Upper lobe of left lung (tissue), 6 donors: ENCODE measurements around the gene PIN1. TPM values are rescaled to one million over a fixed set of nuclear protein-coding genes. Genes with fewer than 3 reads are reported as not detected.

Experiments used
- ATAC-seq, 2 donors: fragments of 200-7000 bp; cut with Tn5 transposase; one replicate each; pipeline ENCODE4 v1.9.1; 2022; ENCODE audit warnings: mild to moderate bottlenecking in 2 of 2, moderate library complexity in 2 of 2; ENCODE audit not compliant: low FRiP score in 2 of 2
- DNase-seq, 2 donors: peaks; one replicate each; pipeline ENCODE4 v3.0.0-alpha.2; 2019 to 2020
- H3K27ac ChIP-seq, 4 donors: fragments of 200-600 bp; sonication (generic); one replicate each; pipeline ENCODE4 v1.5.1; 2016 to 2019
- H3K27me3 ChIP-seq, 4 donors: fragments of 200-600 bp; sonication (generic); one replicate each; pipeline ENCODE4 v1.5.1; 2017 to 2019
- H3K36me3 ChIP-seq, 4 donors: fragments of 200-600 bp; sonication (generic); one replicate each; pipeline ENCODE4 v1.5.1; 2016 to 2019
- H3K4me1 ChIP-seq, 4 donors: fragments of 200-600 bp; sonication (generic); one replicate each; pipeline ENCODE4 v1.5.1; 2018 to 2019
- H3K4me3 ChIP-seq, 4 donors: fragments of 200-600 bp; sonication (generic); one replicate each; pipeline ENCODE4 v1.5.1; 2017 to 2019; ENCODE audit warnings: mild to moderate bottlenecking in 2 of 4, moderate library complexity in 1 of 4
- H3K9me3 ChIP-seq, 4 donors: fragments of 200-600 bp; sonication (generic); one replicate each; pipeline ENCODE4 v1.5.1; 2018 to 2019
- EP300 ChIP-seq, 4 donors: sonication (generic); formaldehyde crosslinking; IDR thresholded peaks; one replicate each; pipeline ENCODE4 v1.5.1; 2017; ENCODE audit warnings: antibody characterized with exemption in 4 of 4, control low read depth in 2 of 4
- POLR2A ChIP-seq, 4 donors: fragments of 450-650 bp; IDR thresholded peaks; one replicate each; pipeline ENCODE4 v1.5.1; 2016 to 2017; ENCODE audit warnings: antibody characterized with exemption in 4 of 4, mild to moderate bottlenecking in 2 of 4
- POLR2AphosphoS5 ChIP-seq, 2 donors: sonication (generic); formaldehyde crosslinking; IDR thresholded peaks; one replicate each; pipeline ENCODE4 v1.5.1; 2017; ENCODE audit warnings: antibody characterized with exemption in 2 of 2
- WGBS, 2 donors: methylation state at CpG; one replicate each; pipeline ENCODE4 v1.1.5; 2017 to 2018; 5-methylcytosine and 5-hydroxymethylcytosine counted together
- total RNA-seq, 6 donors: library from RNA; depleted of rRNA in 4 of 6; stranded (reverse); fragments of >200 nt in 4 of 6; gene quantifications; one replicate each; pipeline versions ENCODE4 v1.1.0 to v1.2.1, GENCODE V29; 2016 to 2021
- TF ChIP-seq, protein P1 (sequence below), 6 experiments: fragments of 450-650 bp in 4 of 6; fragments of 200-600 bp in 2 of 6; sonication (generic) in 2 of 6; IDR thresholded peaks; one replicate each; pipeline ENCODE4 v1.5.1; 2016 to 2019; ENCODE audit warnings: antibody characterized with exemption in 6 of 6
- donor health status: DM: no; HTN: no; CAD: no; lungs with moderate emphysema.
- donor health status: DM: no; HTN: yes; CAD: no; lungs with severe emphysema.

PIN1 gene
- total RNA-seq, 6 donors from 2014 or later = 38.8 to 87.5 (median 70.7) TPM

DNA sequence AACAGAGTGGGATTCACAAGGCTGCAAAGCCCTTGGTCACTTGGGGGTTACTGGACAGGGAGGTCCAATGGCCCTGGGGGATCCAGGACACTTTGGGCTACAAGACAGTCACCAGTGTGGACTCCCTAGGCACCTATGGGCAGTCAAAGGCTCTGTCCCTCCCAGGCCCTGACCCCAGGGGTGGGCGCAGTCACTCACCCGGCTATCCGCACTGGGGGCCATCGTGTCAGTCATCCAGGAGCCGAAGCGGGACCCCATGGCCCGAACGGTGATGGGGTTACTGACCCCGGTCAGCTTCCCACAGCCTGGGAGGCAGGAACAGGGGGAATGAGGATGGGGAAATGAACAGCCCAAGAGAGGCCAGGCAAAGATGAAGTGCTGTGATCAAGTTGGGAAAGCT lies 21.5 kb downstream of the PIN1 start:
- Histone ChIP-seq H3K9me3 (no peaks in the 10 kb centered on the region), H3K27me3 (no peaks in the 10 kb centered on the region), H3K4me3 (no peak overlapping the region), H3K4me1 (peaks cover 0 to 15% (median 0%) of the 10 kb centered on the region in 4 donors), H3K27ac (no peak overlapping the region), H3K36me3 (no peaks in the 10 kb centered on the region)
- no peak for DNase-seq
- WGBS, 2 donors = 96 to 100% methylated on average over 6 to 9 of the region's 9 CpGs
- ATAC-seq = no peak
- TF ChIP-seq POLR2AphosphoS5 (IDR thresholded peaks at IDR 0.05) (no peak), EP300 (IDR thresholded peaks at IDR 0.05) (no peak), POLR2A (IDR thresholded peaks at IDR 0.05) (no peak)
- TF ChIP-seq, protein P1, sequence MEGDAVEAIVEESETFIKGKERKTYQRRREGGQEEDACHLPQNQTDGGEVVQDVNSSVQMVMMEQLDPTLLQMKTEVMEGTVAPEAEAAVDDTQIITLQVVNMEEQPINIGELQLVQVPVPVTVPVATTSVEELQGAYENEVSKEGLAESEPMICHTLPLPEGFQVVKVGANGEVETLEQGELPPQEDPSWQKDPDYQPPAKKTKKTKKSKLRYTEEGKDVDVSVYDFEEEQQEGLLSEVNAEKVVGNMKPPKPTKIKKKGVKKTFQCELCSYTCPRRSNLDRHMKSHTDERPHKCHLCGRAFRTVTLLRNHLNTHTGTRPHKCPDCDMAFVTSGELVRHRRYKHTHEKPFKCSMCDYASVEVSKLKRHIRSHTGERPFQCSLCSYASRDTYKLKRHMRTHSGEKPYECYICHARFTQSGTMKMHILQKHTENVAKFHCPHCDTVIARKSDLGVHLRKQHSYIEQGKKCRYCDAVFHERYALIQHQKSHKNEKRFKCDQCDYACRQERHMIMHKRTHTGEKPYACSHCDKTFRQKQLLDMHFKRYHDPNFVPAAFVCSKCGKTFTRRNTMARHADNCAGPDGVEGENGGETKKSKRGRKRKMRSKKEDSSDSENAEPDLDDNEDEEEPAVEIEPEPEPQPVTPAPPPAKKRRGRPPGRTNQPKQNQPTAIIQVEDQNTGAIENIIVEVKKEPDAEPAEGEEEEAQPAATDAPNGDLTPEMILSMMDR (IDR thresholded peaks at IDR 0.05) = no peak

GRCh38 chr19:9857076-9857721 lies 22.1 kb downstream of the PIN1 start:
- Histone ChIP-seq H3K4me1 (peaks cover 0 to 15% (median 0%) of the 10 kb centered on the region in 4 donors), H3K27ac (peak overlapping the region in 1 of 4 donors; percentile 27), H3K27me3 (no peaks in the 10 kb centered on the region), H3K9me3 (no peaks in the 10 kb centered on the region), H3K4me3 (no peak overlapping the region), H3K36me3 (no peaks in the 10 kb centered on the region)
- no peak for TF ChIP-seq EP300 (IDR thresholded peaks at IDR 0.05)
- TF ChIP-seq POLR2AphosphoS5 (IDR thresholded peaks at IDR 0.05) = no peak
- no peak for TF ChIP-seq POLR2A (IDR thresholded peaks at IDR 0.05)
- TF ChIP-seq, protein P1 (IDR thresholded peaks at IDR 0.05) = no peak
- ATAC-seq = no peak
- no peak for DNase-seq
- 94 to 97% methylated on average over 6 to 13 of the region's 13 CpGs for WGBS, 2 donors

DNA sequence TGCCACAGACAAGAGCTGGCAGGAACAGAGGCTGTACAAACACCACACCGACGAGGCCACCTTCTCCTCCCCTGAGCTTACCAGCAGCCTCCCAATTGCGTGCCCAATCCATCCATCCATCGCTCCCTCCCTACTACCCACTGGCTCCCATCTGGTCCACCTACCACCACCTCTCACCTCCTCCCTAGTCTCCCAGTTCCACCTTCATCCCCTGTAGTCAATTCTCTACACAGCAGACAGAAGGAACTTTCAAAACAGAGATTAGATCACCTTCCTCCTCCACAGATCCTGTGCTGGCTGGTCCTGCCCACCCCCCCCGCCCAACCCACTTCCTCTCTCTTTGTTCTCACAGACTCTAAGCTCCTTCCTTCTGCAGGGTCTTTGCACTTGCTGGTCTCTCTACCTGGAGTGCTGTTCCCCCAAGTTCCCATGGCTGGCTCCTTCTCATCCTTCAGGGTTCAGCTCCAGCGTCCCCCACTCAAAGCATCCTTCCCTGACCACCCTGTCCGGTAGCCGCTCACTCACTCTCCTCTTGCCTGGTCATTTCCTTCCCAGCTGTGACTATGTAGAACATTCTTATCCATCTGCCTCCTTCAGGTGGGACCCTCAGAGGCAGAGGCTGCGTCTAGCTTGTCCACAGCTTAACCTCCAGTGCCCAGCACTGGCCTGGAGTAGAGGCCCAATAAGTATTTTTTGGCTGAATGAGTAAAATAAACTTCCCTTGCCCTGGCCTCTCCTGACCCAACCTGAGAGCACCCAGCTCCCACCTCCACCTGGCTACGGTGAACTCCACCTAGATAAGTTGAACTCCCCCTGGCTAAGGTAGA lies 23.0 kb downstream of the PIN1 start:
- Histone ChIP-seq H3K4me1 (peaks cover 0 to 15% (median 0%) of the 10 kb centered on the region in 4 donors), H3K27me3 (no peaks in the 10 kb centered on the region), H3K36me3 (no peaks in the 10 kb centered on the region), H3K27ac (peak overlapping the region in 2 of 4 donors; percentile 27 to 50), H3K4me3 (no peak overlapping the region), H3K9me3 (no peaks in the 10 kb centered on the region)
- TF ChIP-seq POLR2AphosphoS5 (IDR thresholded peaks at IDR 0.05) = no peak
- TF ChIP-seq POLR2A (IDR thresholded peaks at IDR 0.05) = no peak
- TF ChIP-seq, protein P1 (IDR thresholded peaks at IDR 0.05) = no peak
- no peak for TF ChIP-seq EP300 (IDR thresholded peaks at IDR 0.05)
- ATAC-seq = no peak
- WGBS, 2 donors = 73 to 74% methylated on average over 10 of the region's 10 CpGs
- DNase-seq = no peak

DNA sequence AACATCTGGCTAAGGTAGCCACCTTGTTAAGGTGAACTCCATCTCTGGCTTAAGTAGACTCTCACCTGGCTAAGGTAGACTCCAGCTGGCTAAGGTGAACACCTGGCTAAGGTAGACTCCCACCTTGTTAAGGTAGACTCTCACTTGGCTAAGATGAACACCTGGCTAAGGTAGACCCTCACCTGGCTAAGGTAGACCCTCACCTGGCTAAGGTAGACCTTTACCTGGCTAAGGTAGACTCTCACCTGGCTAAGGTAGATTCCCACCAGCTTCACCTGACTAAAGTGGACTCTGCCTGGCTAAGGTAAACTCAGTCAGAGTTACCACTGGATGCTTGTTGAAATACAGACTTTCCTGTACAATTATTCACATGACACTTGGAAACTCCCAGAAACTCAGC lies 23.6 kb downstream of the PIN1 start:
- H3K4me3 ChIP-seq = no peak overlapping the region
- TF ChIP-seq, protein P1 (IDR thresholded peaks at IDR 0.05) = no peak
- TF ChIP-seq POLR2A (IDR thresholded peaks at IDR 0.05) (no peak), EP300 (IDR thresholded peaks at IDR 0.05) (no peak), POLR2AphosphoS5 (IDR thresholded peaks at IDR 0.05) (no peak)
- H3K9me3 ChIP-seq = no peaks in the 10 kb centered on the region
- H3K4me1 ChIP-seq = peaks cover 0 to 15% (median 0%) of the 10 kb centered on the region in 4 donors
- no peak overlapping the region for H3K27ac ChIP-seq
- DNase-seq = no peak
- H3K36me3 ChIP-seq = no peaks in the 10 kb centered on the region
- ATAC-seq = no peak
- no peaks in the 10 kb centered on the region for H3K27me3 ChIP-seq
